ENCODE data around the gene MEIS3. TPM values are rescaled to one million over a fixed set of nuclear protein-coding genes. Genes with fewer than 3 reads are reported as not detected.

Gene MEIS3
- total RNA-seq, 1 experiment from 2014 or later = 35.8 TPM

Other genes starting within 250 kb of the MEIS3 start
- gene BBC3, start 188.3 kb downstream of the MEIS3 start, total RNA-seq (2021; ENCODE audit: unreplicated experiment) = 45.0 TPM
- 40.6 TPM for gene CCDC9, start 163.0 kb downstream of the MEIS3 start, total RNA-seq (2021; ENCODE audit: unreplicated experiment)
- 22.9 TPM for gene INAFM1, start 144.6 kb downstream of the MEIS3 start, total RNA-seq (2021; ENCODE audit: unreplicated experiment)
- gene C5AR1, start 109.7 kb downstream of the MEIS3 start, total RNA-seq (2021; ENCODE audit: unreplicated experiment) = 6.5 TPM
- gene C5AR2, start 87.4 kb downstream of the MEIS3 start, total RNA-seq (2021; ENCODE audit: unreplicated experiment) = 0.12 TPM
- gene DHX34, start 70.2 kb downstream of the MEIS3 start, total RNA-seq (2021; ENCODE audit: unreplicated experiment) = 30.5 TPM
- gene SLC8A2, start 52.4 kb upstream of the MEIS3 start, total RNA-seq (2021; ENCODE audit: unreplicated experiment) = 0.98 TPM
- gene KPTN, start 64.7 kb upstream of the MEIS3 start, total RNA-seq (2021; ENCODE audit: unreplicated experiment) = 23.8 TPM
- gene NAPA, start 95.5 kb upstream of the MEIS3 start, total RNA-seq (2021; ENCODE audit: unreplicated experiment) = 58.8 TPM
- gene ZNF541, start 153.6 kb upstream of the MEIS3 start, total RNA-seq (2021; ENCODE audit: unreplicated experiment) = not detected
- gene BICRA, start 189.6 kb upstream of the MEIS3 start, total RNA-seq (2021; ENCODE audit: unreplicated experiment) = 11.3 TPM